AG09309 (cell line): ENCODE results near the gene PLD4.

ENCODE experiments used
- DNase-seq: peaks from one replicate; pipeline ENCODE4 v3.0.0-alpha.2; 2010; ENCODE audit warnings: low read depth
- H3K4me3 ChIP-seq: 2 replicates; pipeline ENCODE4 v1.5.1; 2011; ENCODE audit warnings: mild to moderate bottlenecking, low read depth, low read length, moderate library complexity; ENCODE audit not compliant: control insufficient read depth
- TF ChIP-seq, protein P1 (sequence below): IDR thresholded peaks from 2 replicates; pipeline ENCODE4 v1.5.1; 2011; ENCODE audit warnings: mild to moderate bottlenecking, low read depth, low read length, inconsistent platforms; ENCODE audit not compliant: insufficient read depth, control insufficient read depth; ENCODE audit errors: missing control alignments

PLD4 gene

DNA sequence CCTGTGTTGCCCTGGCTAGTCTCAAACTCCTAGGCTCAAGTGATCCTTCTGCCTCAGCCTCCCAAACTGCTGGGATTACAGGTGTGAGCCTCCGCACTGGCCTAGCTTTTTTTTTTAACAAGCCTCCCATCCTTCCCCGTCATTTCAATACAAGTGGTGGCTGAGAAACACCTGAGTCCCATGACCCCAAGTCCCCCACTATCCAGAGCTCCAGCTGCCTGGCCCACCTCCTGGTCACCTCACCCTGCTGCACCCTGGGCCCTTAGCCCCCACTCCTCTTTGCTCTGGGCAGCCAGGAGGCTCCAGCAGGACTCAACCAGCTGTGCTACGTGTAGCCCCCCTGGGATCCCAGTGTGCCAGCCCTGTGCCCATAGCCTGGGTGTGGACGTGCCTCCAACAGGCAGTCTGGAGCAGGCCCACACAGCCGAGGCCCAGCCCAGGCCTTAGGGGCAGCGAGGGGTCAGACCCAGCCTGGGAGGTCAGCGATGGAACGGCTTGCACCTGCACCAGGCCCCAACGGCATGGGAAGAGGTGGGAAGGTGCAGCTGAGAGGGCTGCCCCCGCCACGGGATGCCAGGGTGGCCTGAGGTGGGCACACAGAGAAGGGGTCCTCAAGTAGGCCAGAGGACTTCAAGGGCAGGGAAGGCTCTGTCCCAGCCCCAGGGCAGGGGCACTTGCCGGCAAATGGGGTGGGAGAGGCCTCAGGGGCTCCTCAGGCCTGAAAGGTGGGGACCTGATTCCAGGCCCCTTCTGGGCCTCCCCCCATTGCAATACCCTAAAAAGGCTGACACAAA, 47.0 kb downstream of the PLD4 start:
- H3K4me3 ChIP-seq = no peak overlapping the region
- no peak for DNase-seq
- TF ChIP-seq, protein P1, sequence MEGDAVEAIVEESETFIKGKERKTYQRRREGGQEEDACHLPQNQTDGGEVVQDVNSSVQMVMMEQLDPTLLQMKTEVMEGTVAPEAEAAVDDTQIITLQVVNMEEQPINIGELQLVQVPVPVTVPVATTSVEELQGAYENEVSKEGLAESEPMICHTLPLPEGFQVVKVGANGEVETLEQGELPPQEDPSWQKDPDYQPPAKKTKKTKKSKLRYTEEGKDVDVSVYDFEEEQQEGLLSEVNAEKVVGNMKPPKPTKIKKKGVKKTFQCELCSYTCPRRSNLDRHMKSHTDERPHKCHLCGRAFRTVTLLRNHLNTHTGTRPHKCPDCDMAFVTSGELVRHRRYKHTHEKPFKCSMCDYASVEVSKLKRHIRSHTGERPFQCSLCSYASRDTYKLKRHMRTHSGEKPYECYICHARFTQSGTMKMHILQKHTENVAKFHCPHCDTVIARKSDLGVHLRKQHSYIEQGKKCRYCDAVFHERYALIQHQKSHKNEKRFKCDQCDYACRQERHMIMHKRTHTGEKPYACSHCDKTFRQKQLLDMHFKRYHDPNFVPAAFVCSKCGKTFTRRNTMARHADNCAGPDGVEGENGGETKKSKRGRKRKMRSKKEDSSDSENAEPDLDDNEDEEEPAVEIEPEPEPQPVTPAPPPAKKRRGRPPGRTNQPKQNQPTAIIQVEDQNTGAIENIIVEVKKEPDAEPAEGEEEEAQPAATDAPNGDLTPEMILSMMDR = no peak

DNA sequence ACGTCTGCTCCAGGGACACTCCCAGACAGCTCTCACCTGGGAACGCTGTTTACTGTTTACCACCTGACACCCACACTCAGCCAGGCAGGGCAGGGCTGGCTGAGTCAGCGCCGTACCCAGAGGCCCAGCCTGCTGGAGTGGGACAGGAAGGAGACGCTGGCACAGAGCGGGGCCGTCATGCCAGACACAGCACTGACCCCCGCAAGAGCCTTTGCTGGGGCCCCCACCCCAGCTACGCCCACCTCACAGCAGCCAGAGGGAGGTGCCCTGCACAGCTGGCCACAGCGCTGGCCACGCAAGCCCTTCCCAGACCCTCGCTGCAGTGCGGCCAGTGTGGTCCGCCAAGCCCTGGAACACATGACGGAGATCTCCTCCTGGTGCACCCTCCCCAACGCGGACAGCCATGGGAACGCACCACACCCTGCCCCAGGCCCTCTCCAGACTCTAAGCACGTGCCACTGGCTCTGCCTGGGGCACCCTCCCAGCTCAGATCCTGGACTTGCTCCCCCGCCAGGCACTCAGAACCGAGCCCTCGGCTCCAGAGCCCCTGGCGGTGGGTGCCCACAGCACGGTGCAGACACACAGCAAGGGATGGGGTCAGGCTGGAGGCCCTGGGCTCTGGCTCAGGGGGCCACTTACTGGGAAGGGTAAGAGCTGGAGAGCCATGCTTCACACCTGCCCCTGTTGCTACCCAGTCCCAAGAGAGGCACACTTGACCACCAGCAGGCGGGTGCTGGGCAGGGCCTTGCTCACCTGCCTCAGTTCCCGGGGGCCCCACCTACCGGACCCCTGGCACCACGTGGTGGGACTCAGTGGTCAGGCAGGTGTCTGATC, 47.8 kb downstream of the PLD4 start:
- TF ChIP-seq, protein P1 = no peak
- DNase-seq = no peak
- no peak overlapping the region for H3K4me3 ChIP-seq

DNA sequence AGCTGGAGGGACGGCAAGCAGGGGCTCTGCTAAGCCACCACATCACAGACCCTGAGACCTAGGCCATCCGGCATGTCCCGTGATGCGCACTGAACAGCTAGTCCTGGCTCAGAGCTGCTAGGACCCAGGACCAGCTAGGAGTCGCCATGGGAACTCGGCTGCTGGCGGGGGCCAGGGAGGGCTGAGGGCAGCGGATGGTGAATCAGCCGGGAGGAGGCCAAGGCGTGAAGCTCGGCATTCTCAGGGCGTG, 48.4 kb downstream of the PLD4 start:
- no peak overlapping the region for H3K4me3 ChIP-seq
- TF ChIP-seq, protein P1 = no peak
- peak; percentile 67 for DNase-seq

DNA sequence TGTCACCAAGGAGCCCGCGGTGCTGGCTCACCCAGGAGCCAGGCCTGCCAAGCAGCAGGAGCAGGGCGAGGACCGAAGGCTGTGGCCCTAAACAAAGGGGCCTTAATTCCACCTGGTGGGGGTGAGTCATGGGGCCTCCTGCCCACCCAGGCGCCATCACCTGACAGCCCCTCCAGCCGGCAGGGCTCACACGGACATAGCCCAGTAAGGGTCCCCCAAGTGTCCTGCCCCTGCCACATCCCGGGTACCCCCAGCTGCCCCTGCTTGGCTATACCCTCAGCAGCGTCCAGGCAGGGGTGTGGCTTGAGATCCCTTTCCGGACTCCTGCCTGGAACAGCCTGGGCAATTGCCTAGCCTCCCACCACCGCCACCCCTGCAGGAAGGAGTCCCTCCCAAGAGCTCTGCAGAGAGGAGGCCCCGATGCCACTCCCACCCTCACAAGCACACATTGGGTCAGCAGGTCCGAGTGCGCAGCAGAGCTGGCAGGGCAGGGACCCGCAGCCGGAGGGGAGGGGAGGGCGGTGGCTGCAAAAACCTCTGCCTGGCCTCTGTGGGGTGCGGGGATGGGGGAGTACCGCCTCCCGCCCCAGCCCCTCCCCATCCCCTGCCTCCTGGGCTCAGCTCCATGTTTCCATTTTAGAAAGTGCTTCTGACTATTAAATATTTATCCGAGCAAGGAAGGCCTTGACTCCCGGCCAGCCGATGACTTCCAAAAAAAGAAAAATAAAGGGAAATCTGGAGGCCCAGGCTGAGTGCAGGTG, 48.9 kb downstream of the PLD4 start:
- TF ChIP-seq, protein P1 = no peak
- H3K4me3 ChIP-seq = peak overlapping the region; percentile 23
- no peak for DNase-seq

DNA sequence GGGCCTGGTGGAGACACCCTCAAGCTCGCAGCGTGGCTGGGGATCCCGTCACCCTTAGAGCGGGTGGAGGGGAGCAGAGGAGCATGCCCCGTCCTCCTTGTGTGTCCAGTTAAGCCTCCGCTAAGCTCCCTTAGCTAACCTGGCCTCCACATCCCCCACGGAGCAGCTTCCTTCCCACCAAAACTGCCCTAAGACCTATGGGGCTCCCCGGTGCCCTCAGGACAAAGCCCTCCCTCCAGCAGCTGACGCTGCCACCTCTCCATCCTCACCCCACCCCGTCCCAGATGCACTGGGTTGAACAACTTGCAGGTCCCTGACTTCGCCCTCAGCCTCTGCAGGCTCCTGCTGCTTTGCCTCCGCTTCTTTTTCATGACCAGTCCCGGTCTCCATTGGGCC, 49.5 kb downstream of the PLD4 start:
- DNase-seq = no peak
- H3K4me3 ChIP-seq = no peak overlapping the region
- TF ChIP-seq, protein P1 = no peak

DNA sequence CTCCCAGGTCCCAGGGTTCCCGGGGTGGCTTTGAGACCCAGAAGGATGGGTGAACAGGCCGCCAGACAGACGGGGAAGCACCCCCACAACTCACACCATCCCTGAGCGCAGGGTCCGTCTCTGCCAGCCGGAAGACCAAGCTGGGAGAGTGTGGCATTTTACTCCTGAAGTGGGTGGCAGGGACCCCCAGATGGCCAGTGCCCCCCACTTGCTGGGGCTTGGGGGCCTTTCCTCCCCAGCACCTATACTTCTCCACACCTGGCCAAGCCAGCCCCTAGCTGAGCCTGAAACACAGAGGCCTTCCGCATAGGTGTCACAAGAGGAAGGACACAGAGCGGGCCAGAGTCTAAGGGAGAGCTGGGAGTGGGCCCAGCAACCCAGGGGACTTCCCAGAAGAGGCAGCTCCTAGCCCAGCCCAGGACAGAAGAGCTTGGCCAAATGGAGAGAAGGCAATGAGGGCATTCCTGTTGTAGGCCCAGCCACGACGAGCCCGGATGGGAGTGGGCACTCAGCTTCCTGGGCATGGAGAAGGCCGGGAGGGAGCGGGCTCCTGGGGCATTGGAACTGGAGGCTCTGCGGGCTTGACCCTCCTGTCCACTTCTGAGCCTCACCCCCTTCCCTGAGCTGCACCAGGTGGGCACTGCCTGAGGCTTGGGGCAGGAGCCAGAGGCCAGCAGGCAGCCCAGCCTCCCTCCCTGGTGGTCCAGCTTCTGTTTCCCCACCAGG, 50.1 kb downstream of the PLD4 start:
- no peak overlapping the region for H3K4me3 ChIP-seq
- TF ChIP-seq, protein P1 = no peak
- DNase-seq = no peak
